Measurements from ENCODE around the gene ATL2. TPM values are rescaled to one million over a fixed set of nuclear protein-coding genes. Genes with fewer than 3 reads are reported as not detected.
A peak's percentile ranks its signal among the peaks of the same experiment; 100 is the strongest.

ATL2 gene
- total RNA-seq, result 139 and 163 TPM in 2 replicates

- FAIRE-seq, result no peak
- H3K27me3 ChIP-seq (ENCODE audit: control insufficient read depth, insufficient read depth, low read length), result no peaks in the 10 kb centered on the region
- DNase-seq (ENCODE audit: low read depth), result peak; percentile 83
- H3K36me3 ChIP-seq (ENCODE audit: control insufficient read depth, insufficient read depth, low read length), result no peaks in the 10 kb centered on the region
- TF ChIP-seq CTCF (IDR thresholded peaks at IDR 0.05; ENCODE audit: insufficient read depth, low read length, severe bottlenecking), result no peak
- peak within 1 kb of the TSS; percentile 99 for H3K4me3 ChIP-seq (ENCODE audit: low read depth, low read length)
Observed at GRCh38 chr2:38377050-38377828, at the start of gene ATL2. Gene ATL2 (minus strand): TSS chr2:38377273. CDS start chr2:38377260, 13 bp downstream.

GRCh38 chr2:38423763-38424162 is 46.7 kb upstream of the ATL2 start:
- no peaks in the 10 kb centered on the region for H3K27me3 ChIP-seq (ENCODE audit: control insufficient read depth, insufficient read depth, low read length)
- no peak overlapping the region for H3K4me3 ChIP-seq (ENCODE audit: low read depth, low read length)
- no peaks in the 10 kb centered on the region for H3K36me3 ChIP-seq (ENCODE audit: control insufficient read depth, insufficient read depth, low read length)
- no peak for FAIRE-seq
- no peak for TF ChIP-seq CTCF (IDR thresholded peaks at IDR 0.05; ENCODE audit: insufficient read depth, low read length, severe bottlenecking)
- no peak for DNase-seq (ENCODE audit: low read depth)

- Histone ChIP-seq H3K36me3 (ENCODE audit: control insufficient read depth, insufficient read depth, low read length) (no peaks in the 10 kb centered on the region), H3K27me3 (ENCODE audit: control insufficient read depth, insufficient read depth, low read length) (no peaks in the 10 kb centered on the region), H3K4me3 (ENCODE audit: low read depth, low read length) (no peak overlapping the region)
- no peak for FAIRE-seq
- TF ChIP-seq CTCF (IDR thresholded peaks at IDR 0.05; ENCODE audit: insufficient read depth, low read length, severe bottlenecking), result no peak
- no peak for DNase-seq (ENCODE audit: low read depth)
Observed at GRCh38 chr2:38421274-38422056, 44.4 kb upstream of the ATL2 start.

- DNase-seq (ENCODE audit: low read depth), result no peak
- Histone ChIP-seq H3K4me3 (ENCODE audit: low read depth, low read length) (no peak overlapping the region), H3K36me3 (ENCODE audit: control insufficient read depth, insufficient read depth, low read length) (no peaks in the 10 kb centered on the region), H3K27me3 (ENCODE audit: control insufficient read depth, insufficient read depth, low read length) (no peaks in the 10 kb centered on the region)
- TF ChIP-seq CTCF (IDR thresholded peaks at IDR 0.05; ENCODE audit: insufficient read depth, low read length, severe bottlenecking), result no peak
- FAIRE-seq, result no peak
Observed at GRCh38 chr2:38419499-38419898, 42.4 kb upstream of the ATL2 start.

GRCh38 chr2:38418735-38419134 is 41.7 kb upstream of the ATL2 start:
- DNase-seq (ENCODE audit: low read depth), result no peak
- TF ChIP-seq CTCF (IDR thresholded peaks at IDR 0.05; ENCODE audit: insufficient read depth, low read length, severe bottlenecking), result no peak
- no peak overlapping the region for H3K4me3 ChIP-seq (ENCODE audit: low read depth, low read length)
- H3K27me3 ChIP-seq (ENCODE audit: control insufficient read depth, insufficient read depth, low read length), result no peaks in the 10 kb centered on the region
- H3K36me3 ChIP-seq (ENCODE audit: control insufficient read depth, insufficient read depth, low read length), result no peaks in the 10 kb centered on the region
- FAIRE-seq, result no peak
